Peyer's patch (tissue), 4 donors: Measurements from ENCODE around the gene DIS3L2. TPM values are rescaled to one million over a fixed set of nuclear protein-coding genes. Genes with fewer than 3 reads are reported as not detected.

Source experiments
- DNase-seq, 3 donors: peaks; one replicate each; pipeline ENCODE4 v3.0.0-alpha.2; 2017 to 2019
- H3K27ac ChIP-seq, 4 donors: fragments of 200-600 bp; sonication (generic); one replicate each; pipeline ENCODE4 v1.5.1; 2016 to 2019
- H3K27me3 ChIP-seq, 2 donors: fragments of 200-600 bp; sonication (generic); one replicate each; pipeline ENCODE4 v1.5.1; 2019
- H3K36me3 ChIP-seq, 3 donors: fragments of 200-600 bp; sonication (generic); one replicate each; pipeline ENCODE4 v1.5.1; 2016 to 2019
- H3K4me1 ChIP-seq, 4 donors: fragments of 200-600 bp; sonication (generic); one replicate each; pipeline ENCODE4 v1.5.1; 2016 to 2019
- H3K4me3 ChIP-seq, 4 donors: fragments of 200-600 bp; sonication (generic); 1 replicate in 3 of 4; 2 replicates in 1 of 4; pipeline ENCODE4 v1.5.1; 2016 to 2019; ENCODE audit warnings: mild to moderate bottlenecking in 1 of 4
- H3K9me3 ChIP-seq, 4 donors: fragments of 200-600 bp; sonication (generic); one replicate each; pipeline ENCODE4 v1.5.1; 2016 to 2019; ENCODE audit warnings: mild to moderate bottlenecking in 1 of 4
- POLR2A ChIP-seq, 2 donors: fragments of 450-650 bp; IDR thresholded peaks; one replicate each; pipeline ENCODE4 v1.5.1; 2017; ENCODE audit warnings: antibody characterized with exemption in 2 of 2, mild to moderate bottlenecking in 2 of 2, moderate library complexity in 2 of 2
- total RNA-seq, 4 donors: library from RNA; depleted of rRNA; stranded (reverse); fragments of >200 nt; gene quantifications; one replicate each; pipeline ENCODE4 v1.1.0, GENCODE V29; 2016
- TF ChIP-seq, protein P1 (sequence below), 6 experiments: fragments of 450-650 bp in 4 of 6; fragments of 200-600 bp in 2 of 6; sonication (generic) in 1 of 6; IDR thresholded peaks; one replicate each; pipeline ENCODE4 v1.5.1; 2017 to 2019; ENCODE audit warnings: antibody characterized with exemption in 6 of 6, mild to moderate bottlenecking in 3 of 6, moderate library complexity in 1 of 6

The DIS3L2 gene
- total RNA-seq, 4 donors from 2014 or later: 26.4 to 147 (median 58.3) TPM

DNA sequence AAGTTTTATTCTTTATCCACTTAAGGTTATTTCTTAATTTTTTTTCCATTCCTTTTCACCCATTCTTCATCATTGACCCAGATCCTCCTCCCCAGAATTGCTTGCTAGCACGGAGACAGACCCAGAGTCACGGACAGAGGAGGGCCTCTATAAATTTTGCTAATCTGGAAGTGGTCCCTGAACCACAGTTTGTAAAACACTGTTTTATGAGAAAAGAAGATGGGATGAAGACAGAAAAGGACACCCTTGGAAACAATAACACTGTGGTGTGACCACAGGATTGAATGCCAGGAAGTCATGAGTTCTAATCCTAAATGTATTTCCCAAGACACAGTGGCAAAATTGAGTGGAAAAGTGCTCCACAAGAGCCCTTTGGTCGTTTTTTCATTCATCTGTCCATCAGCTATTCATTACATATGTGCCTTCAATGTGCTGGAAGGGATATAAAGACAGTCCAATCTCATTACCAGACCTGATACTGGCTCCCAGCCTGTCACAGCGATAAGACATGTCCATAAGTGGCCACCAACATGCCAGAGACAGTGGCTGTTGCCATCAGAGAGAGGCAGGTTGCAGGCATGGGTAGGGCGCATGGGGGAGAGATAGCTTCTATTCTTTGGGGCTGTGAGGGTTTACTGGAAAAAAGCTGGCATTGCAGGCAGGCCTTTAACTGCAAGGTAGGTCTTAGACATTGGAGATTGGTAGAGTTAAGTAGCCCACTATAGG lies 241.8 kb downstream of the DIS3L2 start:
- Histone ChIP-seq H3K27ac (no peak overlapping the region), H3K4me3 (no peak overlapping the region), H3K9me3 (no peaks in the 10 kb centered on the region), H3K36me3 (no peaks in the 10 kb centered on the region), H3K4me1 (no peaks in the 10 kb centered on the region), H3K27me3 (no peaks in the 10 kb centered on the region)
- no peak for TF ChIP-seq POLR2A (IDR thresholded peaks at IDR 0.05)
- TF ChIP-seq, protein P1, sequence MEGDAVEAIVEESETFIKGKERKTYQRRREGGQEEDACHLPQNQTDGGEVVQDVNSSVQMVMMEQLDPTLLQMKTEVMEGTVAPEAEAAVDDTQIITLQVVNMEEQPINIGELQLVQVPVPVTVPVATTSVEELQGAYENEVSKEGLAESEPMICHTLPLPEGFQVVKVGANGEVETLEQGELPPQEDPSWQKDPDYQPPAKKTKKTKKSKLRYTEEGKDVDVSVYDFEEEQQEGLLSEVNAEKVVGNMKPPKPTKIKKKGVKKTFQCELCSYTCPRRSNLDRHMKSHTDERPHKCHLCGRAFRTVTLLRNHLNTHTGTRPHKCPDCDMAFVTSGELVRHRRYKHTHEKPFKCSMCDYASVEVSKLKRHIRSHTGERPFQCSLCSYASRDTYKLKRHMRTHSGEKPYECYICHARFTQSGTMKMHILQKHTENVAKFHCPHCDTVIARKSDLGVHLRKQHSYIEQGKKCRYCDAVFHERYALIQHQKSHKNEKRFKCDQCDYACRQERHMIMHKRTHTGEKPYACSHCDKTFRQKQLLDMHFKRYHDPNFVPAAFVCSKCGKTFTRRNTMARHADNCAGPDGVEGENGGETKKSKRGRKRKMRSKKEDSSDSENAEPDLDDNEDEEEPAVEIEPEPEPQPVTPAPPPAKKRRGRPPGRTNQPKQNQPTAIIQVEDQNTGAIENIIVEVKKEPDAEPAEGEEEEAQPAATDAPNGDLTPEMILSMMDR (IDR thresholded peaks at IDR 0.05): no peak
- DNase-seq: no peak

DNA sequence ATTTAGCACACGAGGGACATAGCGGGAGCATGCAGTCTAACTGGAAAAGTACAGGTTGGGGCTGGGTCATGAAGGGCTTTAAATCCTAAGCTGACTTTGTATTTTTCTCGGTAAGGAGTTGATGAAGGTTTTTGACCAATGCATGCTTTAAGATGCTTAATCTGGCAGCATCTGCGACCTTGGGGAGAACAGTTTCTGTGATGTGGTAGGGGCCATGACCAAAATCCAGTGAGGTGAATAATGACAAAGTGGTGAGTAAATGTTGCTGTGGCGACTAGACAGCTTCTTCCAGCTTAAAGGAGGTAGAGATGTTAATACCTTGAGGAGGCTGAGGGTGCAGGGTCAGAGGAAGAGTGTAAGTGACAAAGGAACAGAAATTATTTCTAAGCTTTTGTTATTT lies 242.4 kb downstream of the DIS3L2 start:
- Histone ChIP-seq H3K36me3 (no peaks in the 10 kb centered on the region), H3K27ac (no peak overlapping the region), H3K27me3 (no peaks in the 10 kb centered on the region), H3K4me3 (no peak overlapping the region), H3K9me3 (no peaks in the 10 kb centered on the region), H3K4me1 (no peaks in the 10 kb centered on the region)
- no peak for TF ChIP-seq POLR2A (IDR thresholded peaks at IDR 0.05)
- TF ChIP-seq, protein P1 (IDR thresholded peaks at IDR 0.05): no peak
- DNase-seq: no peak

DNA sequence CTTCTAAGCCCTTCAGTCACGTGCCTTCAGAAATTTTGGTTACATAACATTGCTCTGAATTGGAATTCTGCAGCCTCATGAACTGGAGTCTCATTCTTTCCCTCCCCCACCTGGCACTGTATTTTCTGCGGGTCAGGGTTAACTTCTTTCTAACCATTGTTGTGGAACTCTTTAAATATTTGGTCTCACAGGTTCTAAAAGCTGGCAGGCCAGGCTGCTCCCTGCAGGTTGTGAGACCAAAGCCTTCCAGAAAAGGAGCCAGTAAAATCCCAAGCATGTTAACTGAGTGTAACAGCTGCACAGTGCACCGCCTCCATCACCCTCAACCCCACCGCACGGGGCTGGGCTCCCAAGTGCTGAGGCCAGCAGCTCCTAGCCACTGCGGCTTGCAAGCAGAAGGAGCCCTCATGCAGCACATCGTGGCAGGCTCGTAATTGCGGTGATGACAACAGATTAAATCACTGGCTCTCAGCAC lies 243.0 kb downstream of the DIS3L2 start:
- Histone ChIP-seq H3K27ac (no peak overlapping the region), H3K4me3 (no peak overlapping the region)
- no peak for TF ChIP-seq POLR2A (IDR thresholded peaks at IDR 0.05)
- TF ChIP-seq, protein P1 (IDR thresholded peaks at IDR 0.05): no peak

DNA sequence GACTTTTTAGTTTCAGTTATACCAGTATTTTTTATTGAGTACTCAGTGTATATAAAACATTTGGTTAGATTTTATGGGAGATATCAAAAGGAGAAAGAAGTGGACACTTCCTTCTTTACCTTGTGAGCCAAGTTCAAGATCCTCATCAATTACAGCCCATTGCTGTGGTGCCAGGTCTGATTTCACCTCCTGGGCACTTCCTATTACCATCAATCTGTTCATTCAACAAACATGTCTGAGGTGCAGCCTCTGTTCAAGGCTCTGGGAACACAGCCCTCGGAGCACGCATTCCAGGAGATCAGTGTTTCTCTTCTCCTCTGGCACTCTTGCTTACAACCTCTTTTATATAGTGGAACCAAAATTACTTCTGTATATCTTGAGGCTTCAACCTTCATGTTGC lies 245.7 kb downstream of the DIS3L2 start:
- no peak for TF ChIP-seq POLR2A (IDR thresholded peaks at IDR 0.05)
- TF ChIP-seq, protein P1 (IDR thresholded peaks at IDR 0.05): no peak
- Histone ChIP-seq H3K27me3 (no peaks in the 10 kb centered on the region), H3K36me3 (peaks cover 0 to 7% (median 0%) of the 10 kb centered on the region in 3 donors), H3K27ac (no peak overlapping the region), H3K9me3 (no peaks in the 10 kb centered on the region), H3K4me1 (no peaks in the 10 kb centered on the region), H3K4me3 (no peak overlapping the region)
- no peak for DNase-seq

More for the DNA sequence above, 243.0 kb downstream of the DIS3L2 start:
- no peaks in the 10 kb centered on the region for H3K4me1 ChIP-seq
- no peaks in the 10 kb centered on the region for H3K9me3 ChIP-seq
- no peak for DNase-seq
- H3K36me3 ChIP-seq: no peaks in the 10 kb centered on the region
- H3K27me3 ChIP-seq: no peaks in the 10 kb centered on the region

DNA sequence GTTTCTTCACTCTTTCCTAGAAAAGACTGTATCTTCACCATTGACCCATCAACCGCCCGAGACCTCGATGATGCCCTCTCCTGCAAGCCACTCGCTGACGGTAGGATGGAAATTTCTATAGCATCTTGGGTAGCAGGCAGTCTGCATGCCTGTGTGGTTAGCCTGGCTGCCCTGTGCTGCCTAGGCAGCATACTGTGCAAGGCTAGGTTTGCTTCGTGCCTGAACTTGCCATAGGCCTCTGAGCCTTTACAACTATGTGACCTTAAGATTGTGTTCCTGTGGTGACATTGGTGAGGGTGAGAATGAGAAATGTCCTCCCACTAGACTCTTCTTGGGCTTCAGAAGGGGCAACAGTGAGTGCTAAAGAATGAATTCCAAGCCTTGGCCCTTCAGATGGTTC lies 248.8 kb downstream of the DIS3L2 start:
- no peak overlapping the region for H3K27ac ChIP-seq
- no peak for TF ChIP-seq POLR2A (IDR thresholded peaks at IDR 0.05)
- H3K36me3 ChIP-seq: peaks cover 0 to 7% (median 0%) of the 10 kb centered on the region in 3 donors
- no peak overlapping the region for H3K4me3 ChIP-seq
- H3K27me3 ChIP-seq: no peaks in the 10 kb centered on the region
- no peaks in the 10 kb centered on the region for H3K4me1 ChIP-seq
- no peak for DNase-seq
- H3K9me3 ChIP-seq: no peaks in the 10 kb centered on the region

DNA sequence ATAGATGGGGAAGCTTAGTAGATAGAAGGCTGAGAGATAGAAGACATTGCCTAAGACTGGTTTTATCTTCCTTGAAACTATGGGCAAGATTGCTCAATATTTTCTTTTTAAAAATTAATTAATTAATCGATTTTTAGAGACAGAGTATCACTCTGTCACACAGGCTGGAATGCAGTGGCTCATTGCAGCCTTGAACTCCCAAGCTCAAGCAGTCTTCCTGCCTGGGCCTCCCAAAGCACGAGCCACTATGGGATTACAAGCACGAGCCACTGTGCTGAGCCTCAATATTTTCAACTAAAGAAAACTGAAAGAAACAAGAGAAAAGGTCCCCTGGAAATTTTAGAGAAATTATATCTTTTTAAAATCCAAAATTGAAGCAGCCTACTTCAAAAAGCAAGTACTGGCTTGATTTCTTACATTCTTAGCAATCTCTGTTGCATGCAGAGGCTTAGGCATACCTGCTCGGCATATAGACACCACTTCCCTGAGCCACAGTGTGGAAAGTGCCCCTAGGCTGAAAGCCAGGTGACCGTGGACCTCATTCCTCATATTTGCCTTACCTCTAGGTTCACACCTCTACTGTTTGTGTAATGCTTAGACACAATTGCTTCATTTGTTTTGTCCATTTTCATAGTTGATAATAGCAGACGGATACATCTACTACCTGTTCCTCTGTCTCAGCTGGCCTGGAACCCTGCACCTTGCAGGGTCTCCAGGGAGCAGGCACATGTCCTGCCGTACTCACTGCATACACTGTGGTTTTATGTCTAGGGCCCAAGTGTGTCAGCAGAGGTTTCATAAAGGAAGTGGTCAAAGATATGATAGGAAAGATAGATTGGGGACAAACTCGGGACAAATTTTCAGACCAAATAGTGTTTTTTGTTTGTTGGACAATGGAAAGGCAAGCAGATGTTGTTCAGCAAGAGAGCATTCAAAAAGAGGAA lies 250.5 kb downstream of the DIS3L2 start:
- no peaks in the 10 kb centered on the region for H3K4me1 ChIP-seq
- TF ChIP-seq, protein P1 (IDR thresholded peaks at IDR 0.05): no peak
- TF ChIP-seq POLR2A (IDR thresholded peaks at IDR 0.05): no peak
- DNase-seq: no peak
- no peak overlapping the region for H3K27ac ChIP-seq
- no peaks in the 10 kb centered on the region for H3K9me3 ChIP-seq
- no peak overlapping the region for H3K4me3 ChIP-seq
- no peaks in the 10 kb centered on the region for H3K27me3 ChIP-seq
- peaks cover 0 to 7% (median 0%) of the 10 kb centered on the region in 3 donors for H3K36me3 ChIP-seq
